ENCODE results near the gene VWA5A.
A peak's percentile ranks its signal among the peaks of the same experiment; 100 is the strongest.
"Not testable (repeated sequence)": the region's sequence is repeated elsewhere in the genome, so short reads cannot be mapped to it uniquely, and the experiment has no call there.

VWA5A gene

DNA sequence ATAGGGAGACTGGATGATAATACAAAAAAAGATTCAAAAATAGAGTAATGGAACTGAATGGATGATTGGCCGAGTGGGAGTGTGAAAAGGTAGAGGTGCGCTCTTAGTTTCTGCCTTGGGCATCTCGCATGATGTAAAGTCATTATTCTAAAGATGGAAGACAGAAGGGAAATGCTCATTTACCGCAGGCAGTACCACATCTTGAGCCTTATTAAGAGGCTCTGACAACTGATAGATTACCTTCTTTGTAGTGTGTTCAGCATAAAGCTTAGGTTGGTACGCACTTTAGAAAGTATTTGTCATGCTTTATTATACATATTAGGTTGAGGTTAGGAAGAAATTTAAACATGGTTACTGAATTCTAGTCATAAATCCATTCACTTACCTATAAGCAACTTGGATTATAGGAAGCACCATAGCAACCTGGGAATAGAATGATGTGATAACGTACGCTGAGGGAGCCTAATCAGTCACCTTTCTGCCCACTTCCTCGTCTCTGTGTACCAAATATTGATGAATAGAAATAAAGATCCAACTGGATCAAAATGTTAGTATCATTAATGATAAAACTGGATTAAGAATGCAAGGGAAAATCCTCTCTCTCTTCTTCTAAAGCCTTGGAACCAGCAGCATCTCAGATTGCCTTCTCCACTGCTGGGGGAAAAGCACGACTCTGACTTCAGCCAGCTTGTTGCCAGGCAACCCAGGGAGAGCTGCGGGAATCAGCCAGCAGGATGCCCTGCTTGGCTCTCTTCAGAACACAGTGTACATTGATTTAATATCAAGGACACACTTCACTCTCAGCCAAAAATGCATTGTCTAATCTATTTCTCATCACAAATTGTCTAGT lies 29.0 kb upstream of the VWA5A start:
- Histone ChIP-seq H3K27ac (no peak overlapping the region), H3K4me3 (no peak overlapping the region)

DNA sequence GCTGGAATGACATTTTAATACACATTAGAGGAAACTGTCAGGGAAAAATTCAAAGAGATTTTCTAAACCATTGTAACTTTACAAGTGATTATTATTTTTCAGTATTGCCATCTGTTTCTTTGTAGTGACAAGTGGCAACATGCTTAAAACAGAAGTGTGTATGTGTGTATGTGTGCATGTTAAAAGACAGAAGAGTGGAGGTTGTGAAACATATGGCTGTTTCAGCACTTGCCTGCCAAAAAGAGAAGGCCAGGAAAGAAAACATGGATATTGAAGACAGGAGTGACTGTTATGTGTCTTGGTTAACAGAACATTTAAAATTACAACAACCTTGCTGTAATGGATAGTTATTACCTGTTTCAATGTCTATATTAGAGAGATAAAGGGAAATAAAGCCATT lies 24.3 kb upstream of the VWA5A start:
- Histone ChIP-seq H3K27ac (no peak overlapping the region), H3K4me3 (no peak overlapping the region)

DNA sequence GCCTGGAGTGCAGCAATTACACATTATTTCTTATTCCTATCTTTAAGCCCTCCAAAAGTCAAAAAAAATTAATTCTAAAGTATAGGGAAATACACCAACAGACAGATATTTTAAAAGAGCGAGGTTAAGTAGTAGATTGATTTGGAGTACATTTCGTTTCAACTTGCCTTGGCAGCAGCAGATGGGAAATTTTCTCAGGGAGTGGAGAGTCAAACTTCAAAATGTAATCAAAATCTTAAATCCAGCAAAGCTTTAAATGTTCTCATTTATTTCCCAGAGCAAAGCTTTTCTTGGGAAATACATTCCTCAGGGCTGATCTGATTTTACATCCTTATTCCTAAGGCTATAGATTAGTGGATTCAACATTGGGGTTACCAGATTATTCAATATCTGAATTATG lies 21.9 kb upstream of the VWA5A start:
- no peak overlapping the region for H3K27ac ChIP-seq

DNA sequence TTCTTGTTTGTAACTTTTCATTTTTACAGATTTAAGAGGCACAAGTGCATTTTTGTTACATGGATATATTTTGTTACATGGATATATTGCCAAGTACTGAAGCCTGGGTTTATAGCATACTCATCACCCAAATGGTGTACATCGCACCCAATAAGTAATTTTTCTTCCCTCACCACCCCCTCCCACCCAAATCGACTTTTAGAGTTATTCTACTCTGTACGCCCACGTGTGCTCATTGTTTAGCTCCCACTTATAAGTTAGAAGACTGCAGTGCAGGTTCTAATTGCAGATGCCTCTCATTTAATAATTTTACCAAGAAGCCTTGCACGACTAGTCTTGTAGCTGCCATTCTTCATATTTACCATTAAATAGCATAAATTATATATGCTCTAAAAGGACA lies 20.5 kb upstream of the VWA5A start:
- H3K27ac ChIP-seq, result no peak overlapping the region
- H3K4me3 ChIP-seq, result no peak overlapping the region

More for the DNA sequence above, 21.9 kb upstream of the VWA5A start:
- H3K4me3 ChIP-seq, result no peak overlapping the region

DNA sequence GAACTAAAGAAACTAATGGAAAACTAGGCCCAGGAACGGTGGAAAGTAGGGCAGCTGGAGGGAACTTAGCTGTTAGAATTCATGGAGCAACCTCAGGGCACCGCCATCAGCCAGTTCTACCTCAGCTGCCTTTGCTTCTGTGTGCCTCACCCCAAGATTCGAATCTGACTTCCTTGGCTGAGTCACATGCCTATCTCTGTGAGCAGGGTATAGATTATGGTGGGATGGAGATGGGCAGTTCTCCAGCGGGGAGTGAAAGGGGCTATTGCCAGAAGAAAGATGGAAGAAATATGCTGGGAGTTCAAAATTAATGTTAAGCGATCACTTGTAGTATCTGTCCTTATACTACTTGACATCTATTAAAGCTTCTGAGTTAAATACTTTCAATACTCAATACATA lies 18.9 kb upstream of the VWA5A start:
- H3K4me3 ChIP-seq, result no peak overlapping the region
- H3K27ac ChIP-seq, result no peak overlapping the region

DNA sequence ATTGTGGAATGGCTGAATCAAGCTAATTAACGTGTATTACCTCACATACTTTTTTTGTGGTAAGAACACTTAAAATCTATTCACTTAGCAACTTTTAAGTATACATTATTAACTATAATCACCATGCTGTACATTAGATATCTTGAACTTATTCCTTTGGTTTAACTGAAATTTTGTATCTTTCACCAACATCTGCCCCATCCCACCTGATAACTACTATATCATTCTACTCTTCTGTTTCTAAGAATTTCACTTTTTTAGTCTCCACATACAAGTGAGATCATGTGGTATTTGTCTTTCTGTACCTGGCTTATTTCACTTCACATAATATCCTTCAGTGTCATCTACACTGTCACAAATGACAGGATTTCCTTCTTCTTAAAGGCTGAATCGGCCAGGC lies 17.1 kb upstream of the VWA5A start:
- Histone ChIP-seq H3K27ac (no peak overlapping the region), H3K4me3 (no peak overlapping the region)

DNA sequence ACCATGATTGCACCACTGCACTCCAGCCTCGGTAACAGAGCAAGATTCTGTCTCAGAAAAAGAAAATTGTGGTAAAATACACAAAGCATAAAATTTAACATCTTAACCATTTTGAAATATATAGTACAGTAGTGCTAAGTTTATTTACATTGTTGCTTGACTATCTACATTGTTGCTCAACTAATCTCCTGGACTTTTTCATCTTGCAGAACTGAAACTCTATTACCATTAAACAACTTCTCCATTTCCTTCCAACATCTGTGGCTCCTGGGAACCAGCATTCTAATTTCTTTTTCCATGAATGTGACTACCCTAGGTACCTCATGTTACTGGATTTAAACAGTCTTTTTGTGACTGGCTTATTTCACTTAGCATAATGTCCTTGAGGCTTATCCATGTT lies 13.5 kb upstream of the VWA5A start:
- Histone ChIP-seq H3K4me3 (no peak overlapping the region), H3K27ac (no peak overlapping the region)

DNA sequence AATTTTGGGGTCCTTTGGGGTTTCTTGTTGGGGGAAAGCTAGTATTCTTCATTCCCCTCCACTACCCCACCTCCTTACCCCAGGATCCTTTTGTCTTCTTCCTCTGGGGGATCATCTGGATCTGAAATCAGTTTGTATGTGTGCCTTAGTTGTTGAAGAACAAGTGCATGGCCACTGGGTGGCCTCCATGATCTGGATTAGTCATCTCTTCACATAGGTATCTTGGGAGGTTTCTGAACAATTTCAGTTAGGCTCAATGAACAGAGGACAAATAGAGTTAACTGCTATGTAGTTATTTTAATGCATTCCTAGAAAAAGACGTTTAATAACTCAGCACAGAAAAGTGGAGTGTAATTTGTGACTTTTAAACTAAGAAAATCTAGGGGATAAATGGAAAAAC lies 7.1 kb upstream of the VWA5A start:
- no peak overlapping the region for H3K27ac ChIP-seq
- H3K4me3 ChIP-seq, result no peak overlapping the region

DNA sequence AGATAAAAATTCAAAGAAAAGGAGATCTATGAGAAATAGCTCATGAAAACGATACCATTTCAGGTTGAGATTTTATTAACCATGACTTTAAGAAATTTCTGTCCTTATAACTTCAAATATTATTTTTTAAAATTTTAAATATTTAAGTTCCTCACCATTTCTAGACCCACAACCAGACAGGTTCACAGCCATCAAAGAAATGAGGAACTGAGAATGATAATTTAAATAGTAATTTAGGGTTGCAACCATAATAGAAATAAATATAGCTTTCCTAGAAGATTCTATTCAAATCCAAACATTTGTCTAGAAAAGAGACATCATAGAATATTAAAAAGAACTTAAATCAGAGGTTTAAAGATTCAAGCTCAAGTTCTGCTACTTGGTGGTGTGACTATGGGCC lies 5.9 kb upstream of the VWA5A start:
- Histone ChIP-seq H3K4me3 (no peak overlapping the region), H3K27ac (no peak overlapping the region)

DNA sequence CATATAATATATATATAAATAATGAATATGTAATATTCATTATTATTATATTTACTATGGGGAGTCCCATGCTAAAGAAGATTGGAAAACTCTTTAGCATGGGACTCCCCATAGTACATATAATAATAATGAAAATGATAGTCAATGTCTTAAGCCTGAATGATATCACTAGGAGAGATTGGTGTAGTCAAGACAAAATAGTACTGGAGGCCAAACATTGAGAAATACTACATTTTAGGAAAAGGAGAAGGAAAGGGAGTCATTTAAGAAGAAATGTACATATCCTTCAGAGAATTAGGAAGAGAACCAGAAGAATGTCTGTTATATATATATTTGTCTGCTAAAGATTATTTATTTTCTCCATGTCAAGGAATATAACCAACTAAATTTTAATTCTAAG lies 5.0 kb upstream of the VWA5A start:
- H3K27ac ChIP-seq, result no peak overlapping the region
- no peak overlapping the region for H3K4me3 ChIP-seq

DNA sequence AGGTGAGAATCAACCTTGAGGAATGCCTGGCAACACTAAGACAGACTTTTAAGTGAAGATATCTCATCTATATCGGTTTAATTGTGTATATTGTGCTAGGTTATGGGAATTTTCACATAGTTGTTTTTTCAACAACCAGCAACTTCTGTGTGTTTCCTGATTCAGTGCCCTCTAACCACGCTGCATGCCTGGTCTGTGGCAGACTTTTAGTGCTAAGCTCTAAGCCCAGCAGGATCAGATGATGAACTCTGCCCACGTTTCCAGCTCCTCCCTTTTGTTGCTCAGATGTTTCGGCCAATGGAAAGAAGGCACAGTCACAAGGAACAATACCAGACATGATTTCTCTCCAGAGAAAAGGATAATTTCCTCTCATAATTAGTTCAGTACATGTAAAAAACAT lies 1.4 kb upstream of the VWA5A start:
- Histone ChIP-seq H3K27ac (peak overlapping the region in 2 of 21 experiments; percentile 42 to 43), H3K4me3 (no peak overlapping the region)

DNA sequence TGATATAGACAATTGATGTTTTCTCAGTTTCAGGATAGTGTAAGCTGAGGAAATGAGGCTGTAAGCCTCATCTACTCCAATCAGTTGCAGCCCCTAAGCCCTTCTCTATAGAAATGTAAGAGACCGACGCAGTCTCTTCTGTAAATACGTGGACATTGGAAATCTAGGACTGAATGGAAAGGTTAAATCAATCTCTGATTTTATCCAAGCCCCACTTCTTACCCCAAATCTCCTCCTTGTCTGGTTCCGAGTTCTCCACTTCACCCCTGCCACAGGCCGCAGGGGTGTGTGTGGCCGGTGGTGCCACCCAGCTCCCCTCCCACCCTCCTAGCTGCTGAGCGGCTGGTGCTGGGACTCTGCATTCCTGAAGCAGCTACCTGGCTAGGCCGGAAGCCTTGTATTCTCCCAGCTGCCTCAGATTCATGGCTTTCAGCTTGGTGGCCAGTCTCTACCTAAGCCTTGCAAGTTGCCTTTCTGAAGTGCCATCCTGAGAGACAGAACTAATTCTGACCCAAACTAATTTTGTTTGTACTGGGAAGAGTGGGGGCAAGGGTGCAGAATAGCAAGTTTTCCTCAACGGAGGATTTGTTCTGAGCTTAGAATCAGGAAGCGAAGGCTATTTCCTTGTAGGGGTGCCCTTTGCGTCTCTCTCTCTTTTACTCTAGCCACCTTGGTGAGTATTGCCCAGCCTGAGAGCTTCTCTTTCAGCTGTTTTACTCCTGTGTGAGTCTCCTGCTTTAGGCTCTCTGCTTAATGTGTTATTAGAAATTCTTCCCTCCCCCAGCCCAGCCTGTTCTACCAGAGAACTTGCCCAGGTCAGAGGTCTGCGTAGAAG lies 749 bp downstream of the VWA5A start:
- H3K27ac ChIP-seq, result peak overlapping the region in 19 of 21 experiments; percentile 64 to 91 (median 76)
- H3K4me3 ChIP-seq, result peak overlapping the region; percentile 33 to 63 (median 56)

DNA sequence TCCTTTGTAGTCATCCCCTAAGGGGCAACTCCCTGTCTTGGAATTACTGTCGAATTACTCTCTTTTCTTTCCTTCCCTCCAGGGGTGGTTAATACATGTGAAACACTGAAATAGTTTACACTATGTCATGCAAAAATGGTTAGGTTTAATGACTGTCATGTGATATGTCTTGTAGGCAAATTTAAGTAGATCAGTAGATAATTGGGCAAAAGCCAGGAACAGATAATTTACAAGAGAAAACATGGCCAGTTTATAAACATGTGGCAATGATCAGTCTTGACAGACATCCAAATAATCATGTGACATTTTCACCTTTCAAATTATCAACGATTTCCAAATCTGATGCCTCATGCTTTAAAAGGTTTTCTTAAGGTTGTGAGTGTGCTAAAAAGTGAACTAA lies 3.9 kb downstream of the VWA5A start:
- H3K27ac ChIP-seq, result no peak overlapping the region
- H3K4me3 ChIP-seq, result peak overlapping the region in 1 of 7 experiments; percentile 3

DNA sequence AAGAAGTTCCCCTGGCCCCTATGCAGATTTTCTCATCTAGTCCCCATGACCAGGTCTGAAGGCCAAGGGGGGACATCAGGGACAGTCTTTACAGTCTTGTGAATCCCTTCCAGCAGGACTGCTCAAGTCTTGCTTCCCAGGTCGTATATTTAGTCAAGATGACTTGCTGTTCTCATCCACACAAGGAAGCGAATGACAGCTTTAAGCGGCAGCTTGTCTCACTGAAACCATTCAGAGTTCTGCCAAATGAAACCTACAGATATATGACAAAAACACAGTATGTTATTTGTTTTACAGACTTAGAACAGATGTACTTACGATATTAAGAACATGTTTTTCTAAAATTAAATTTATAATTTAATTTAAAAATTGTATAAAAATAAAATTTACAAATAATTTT lies 5.6 kb downstream of the VWA5A start:
- Histone ChIP-seq H3K27ac (no peak overlapping the region), H3K4me3 (no peak overlapping the region)

DNA sequence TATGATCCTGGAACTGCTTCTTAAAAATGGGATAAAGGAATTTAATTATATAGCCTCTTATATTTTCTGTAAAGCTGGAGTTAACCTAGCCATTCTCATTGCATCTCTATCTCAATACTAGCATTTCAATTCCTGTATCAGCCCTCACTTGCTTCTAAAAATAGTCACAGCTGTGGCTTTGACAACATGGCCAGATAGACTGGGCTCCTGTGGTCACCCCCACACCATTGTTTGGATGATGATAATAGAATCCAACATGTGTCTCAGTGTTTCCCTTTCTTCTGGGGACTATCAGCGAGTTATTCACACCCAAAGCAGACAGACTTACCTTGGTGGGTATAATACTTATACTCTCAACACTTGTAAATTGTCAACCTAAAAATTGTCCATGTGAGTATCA lies 6.9 kb downstream of the VWA5A start:
- Histone ChIP-seq H3K27ac (no peak overlapping the region), H3K4me3 (no peak overlapping the region)

DNA sequence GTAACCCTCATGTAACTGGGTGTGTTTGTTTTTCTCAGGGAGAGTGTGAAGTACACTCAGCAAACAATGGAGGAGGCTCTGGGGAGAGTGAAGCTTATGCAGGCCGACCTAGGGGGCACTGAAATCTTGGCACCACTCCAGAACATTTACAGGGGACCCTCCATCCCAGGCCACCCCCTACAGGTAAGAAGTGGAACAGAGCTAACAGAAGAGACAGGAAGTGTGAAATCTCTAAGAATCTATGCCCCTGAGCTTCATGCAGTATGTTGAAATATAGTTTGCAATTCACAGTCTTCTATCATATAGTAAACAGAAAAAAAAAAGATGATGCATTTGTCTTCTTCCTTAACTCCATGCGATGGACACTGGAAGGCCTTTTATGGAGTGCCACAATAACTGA lies 8.4 kb downstream of the VWA5A start:
- no peak overlapping the region for H3K4me3 ChIP-seq
- no peak overlapping the region for H3K27ac ChIP-seq

DNA sequence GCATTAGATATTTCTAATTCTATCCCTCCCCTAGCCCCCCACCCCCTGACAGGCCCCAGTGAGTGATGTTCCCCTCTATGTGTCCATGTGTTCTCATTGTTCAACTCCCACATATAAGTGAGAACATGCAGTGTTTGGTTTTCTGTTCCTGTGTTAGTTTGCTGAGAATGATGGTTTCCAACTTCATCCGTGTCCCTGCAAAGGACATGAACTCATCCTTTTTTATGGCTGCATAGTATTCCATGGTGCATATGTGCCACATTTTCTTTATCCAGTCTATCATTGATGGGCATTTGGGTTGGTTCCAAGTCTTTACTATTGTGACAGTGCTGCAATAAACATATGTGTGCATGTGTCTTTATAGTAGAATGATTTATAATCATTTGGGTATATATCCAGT lies 11.9 kb downstream of the VWA5A start:
- H3K27ac ChIP-seq, H3K4me3 ChIP-seq: not testable (repeated sequence)

DNA sequence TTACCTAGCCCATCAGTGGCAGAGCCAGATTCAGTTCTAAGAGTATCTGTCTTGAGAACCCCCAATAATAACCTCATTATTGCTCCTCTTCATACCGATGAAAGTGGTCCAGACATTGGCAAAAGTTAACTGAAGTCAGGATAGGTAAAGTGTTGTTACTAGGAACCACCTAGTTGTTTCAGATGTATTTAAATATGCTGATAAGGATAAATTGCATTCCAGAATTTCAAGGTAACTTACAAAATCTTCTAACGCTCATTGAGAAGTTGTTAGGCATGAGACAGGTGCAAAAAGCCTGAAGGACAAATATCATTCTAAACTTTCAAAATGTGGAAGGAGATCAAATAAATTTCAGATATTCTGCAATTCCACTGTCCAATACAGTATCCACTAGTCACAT lies 27.8 kb downstream of the VWA5A start:
- Histone ChIP-seq H3K4me3 (no peak overlapping the region), H3K27ac (no peak overlapping the region)

DNA sequence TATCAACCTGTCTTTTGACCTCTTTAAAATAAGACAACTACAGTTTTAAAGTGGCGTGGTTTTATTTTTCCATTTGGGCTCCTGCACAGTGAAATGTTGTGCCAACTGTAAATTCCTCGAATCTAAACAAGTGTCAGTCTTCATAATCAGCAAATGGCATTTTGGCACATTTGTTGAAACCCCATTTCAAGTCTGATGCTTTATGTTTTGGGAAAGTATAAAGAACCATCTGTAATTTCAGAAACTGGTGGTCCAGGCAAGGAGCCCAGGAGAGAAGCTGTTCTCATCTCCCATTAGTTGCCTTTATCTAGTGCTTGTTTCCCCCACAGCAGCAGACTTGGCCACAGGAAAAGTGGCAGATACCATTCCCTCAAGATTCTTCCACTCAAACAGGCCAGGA lies 32.7 kb downstream of the VWA5A start:
- H3K4me3 ChIP-seq, result no peak overlapping the region
- H3K27ac ChIP-seq, result peak overlapping the region in 1 of 21 experiments; percentile 43

DNA sequence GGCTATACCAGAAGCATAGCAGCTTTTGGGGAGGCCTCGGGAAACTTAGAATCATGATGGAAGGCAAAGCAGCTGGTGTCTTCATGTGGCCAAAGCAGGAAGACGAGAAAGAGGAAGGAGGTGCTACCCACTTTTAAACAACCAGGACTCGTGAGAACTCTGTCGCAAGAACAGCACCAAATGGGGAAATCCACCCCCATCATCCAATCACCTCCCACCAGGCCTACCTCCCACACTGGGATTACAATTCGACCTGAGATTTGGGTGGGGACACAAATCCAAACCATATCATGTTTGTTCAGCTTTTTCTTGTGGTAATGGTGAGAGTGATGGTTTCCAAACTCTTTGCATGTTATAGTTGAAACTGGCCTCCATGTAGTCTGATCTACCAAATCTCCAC lies 35.4 kb downstream of the VWA5A start:
- Histone ChIP-seq H3K4me3 (no peak overlapping the region), H3K27ac (no peak overlapping the region)

DNA sequence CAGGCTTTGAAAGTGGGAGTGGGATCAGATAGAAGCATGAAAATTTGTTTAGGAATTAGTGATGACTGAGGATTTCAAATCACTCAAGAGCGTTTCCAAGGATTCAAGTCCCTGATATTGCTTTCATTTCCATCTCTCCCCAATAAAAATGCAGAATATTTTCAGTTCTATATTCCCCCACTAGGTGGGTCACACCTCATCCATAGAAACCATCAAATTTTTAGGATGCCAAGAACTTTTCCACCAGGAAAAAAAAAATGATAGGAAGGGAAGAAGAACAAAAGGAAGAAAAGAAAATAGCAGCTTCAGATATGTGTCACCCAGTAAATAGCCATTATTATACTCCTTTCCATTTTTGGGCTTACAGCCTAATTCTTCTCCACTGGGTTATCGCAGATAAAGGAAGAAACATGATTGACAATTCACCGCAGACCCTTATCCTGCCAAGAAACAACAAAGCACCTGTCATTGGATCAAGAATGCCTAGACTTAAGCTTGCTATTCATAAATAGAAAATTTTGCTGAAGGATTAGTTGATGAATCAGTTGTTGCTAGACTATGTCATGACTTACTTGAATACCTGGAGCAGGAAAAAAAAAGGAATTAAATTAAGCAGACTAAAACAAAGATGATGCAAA lies 37.6 kb downstream of the VWA5A start:
- no peak overlapping the region for H3K27ac ChIP-seq

More for the DNA sequence above, 37.6 kb downstream of the VWA5A start:
- no peak overlapping the region for H3K4me3 ChIP-seq

Measured in skin epidermis (tissue), 12 donors.